Central memory CD4-positive, alpha-beta T cell (primary cell): ENCODE data around the gene PTPN12.
A peak's percentile ranks its signal among the peaks of the same experiment; 100 is the strongest.
"Not testable (repeated sequence)": the region's sequence is repeated elsewhere in the genome, so short reads cannot be mapped to it uniquely, and the experiment has no call there.

Experiments used
- DNase-seq: peaks from one replicate; pipeline ENCODE4 v3.0.0; 2022
- total RNA-seq, 3 experiments: gene quantifications; one replicate each; lab custom pipeline; 2026; lab: John Stamatoyannopoulos, UW

PTPN12 gene
- total RNA-seq, result 3.2 to 11.3 (median 6.9) reads per million in 3 experiments

DNA sequence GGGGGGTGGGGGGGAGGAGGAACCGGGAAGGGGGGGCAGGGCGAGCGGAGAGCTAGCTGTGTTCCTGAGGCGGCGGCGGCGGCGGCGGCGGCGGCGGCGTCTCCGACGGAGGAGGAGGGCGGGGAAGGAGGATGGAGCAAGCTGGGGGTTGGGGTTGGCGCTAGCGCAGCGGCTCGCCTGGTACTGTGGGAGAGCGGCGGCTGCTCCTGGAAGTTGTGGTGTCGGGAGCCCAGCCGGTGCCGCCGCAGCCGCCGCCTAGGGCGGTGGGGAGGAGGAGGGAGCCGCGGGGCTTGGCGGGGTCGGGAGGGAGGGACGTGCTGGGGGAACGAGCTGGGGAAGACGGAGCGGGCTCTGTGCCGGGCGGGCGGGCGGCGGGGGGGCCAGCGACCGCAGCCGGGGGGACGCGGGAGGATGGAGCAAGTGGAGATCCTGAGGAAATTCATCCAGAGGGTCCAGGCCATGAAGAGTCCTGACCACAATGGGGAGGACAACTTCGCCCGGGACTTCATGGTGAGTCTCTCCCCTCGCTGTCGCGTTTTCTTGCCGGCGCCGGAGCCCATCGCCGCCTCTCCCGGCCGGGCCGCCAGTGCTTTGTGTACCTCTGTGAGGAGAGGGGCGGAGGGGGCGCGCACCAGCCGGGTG is at the start of gene PTPN12:
Gene PTPN12, plus strand, starts transcription at position 160 of the 642 bp plus-strand sequence. Its CDS starts 252 bp downstream, at position 412.
- peak; percentile 25 for DNase-seq

DNA sequence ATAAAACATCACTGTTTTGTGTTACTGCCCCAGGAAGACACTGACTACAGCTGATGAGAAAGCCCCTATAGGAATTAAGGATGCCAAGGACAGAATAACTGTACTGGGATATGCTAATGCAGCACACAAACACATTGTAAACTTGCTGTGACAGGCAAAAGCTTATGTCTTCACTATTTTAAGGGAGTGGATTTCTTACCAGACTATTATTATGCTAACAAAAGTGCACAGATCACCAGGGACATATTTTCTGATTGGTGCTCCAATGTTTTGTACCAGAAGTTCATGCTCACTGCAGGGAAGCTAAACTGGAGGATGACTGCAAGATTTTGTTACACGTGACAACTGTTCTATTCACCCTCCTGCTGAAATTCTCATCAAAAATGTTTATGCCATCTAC is 48.1 kb upstream of the PTPN12 start:
- DNase-seq, result no peak

DNA sequence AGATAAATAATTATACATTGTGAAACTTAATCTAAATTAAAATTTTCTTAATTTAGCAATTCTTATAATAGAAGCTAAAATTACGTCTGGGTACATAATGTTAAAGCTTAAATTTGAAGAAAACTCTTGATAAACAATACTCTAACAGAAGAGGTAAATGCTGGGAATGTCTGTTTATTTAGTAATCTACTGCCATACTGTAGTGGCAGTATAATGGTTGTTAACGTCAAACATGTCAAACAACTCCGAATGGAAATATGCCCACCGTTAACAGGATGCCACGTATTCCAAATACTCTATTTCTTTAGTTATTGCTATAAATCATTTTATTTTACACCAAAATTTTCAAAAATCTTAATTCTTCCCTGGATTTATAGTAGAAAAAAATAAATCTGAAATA is 40.0 kb upstream of the PTPN12 start:
- DNase-seq, result no peak

DNA sequence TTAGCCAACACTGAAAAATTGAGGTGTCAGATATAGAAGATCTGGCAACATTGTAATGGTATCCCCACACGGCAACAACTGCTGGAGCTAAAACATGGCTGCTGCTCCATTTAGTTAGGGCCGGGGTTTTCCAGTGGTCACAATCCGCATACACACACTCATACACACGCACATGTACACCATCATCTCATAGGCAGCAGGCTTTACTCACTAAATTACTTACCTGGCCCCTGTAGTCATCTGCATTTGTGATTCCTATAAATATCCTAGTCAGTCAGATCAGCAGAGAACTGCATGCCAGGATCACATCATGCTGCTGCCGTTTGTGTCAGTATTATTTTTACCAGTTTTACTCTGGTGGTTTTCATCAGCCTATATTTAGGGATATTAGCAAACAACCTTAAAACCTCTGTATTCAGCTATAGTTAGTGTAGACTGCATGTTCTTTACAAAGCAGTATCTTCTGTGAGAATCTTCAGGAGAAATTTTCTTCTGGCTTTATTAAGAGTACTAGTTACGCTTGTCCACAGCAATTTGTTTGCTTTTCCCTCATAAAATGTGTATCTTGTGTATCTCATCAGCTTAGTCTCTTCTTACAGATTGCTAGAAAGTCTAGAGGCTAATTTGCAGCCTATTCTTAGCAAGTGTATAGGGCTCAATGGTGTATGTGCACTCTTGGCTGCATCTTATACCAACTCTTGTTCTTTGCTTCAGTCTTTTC is 38.3 kb upstream of the PTPN12 start:
- DNase-seq, result no peak

DNA sequence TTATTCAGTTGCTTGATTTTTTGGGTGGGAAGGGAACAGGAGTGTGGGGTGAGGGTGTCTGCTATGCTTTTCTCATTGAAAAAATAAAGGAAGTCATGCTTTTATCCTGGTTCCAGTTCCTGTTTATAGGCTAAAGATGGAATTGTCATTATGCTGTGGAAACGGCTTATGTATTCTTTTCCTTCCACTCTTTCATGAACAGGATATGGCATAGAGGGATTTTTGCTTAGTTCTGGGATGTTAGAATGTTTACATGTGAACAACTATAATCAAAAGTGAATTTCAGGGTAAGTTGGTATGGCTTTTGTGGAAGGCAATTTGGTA is 35.9 kb upstream of the PTPN12 start:
- DNase-seq, result no peak

DNA sequence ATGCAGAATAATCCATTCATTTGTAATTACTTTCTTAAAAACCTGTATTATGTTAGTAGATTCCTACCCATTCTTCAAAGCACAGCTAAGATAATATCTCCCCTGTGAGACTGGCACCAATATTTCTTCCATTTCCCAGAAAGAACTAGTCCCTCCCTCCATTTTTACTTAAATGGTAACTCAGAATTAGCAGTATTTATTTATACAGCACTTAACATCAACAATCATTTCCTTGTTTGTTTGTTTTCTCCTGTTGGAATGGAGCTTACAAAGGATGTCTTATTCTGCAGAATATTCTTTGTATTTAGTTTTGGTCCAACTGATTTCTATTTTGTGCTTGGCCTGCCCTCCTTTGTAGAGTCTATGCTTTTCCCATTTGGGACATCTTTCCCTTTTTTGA is 32.1 kb upstream of the PTPN12 start:
- DNase-seq, result no peak

DNA sequence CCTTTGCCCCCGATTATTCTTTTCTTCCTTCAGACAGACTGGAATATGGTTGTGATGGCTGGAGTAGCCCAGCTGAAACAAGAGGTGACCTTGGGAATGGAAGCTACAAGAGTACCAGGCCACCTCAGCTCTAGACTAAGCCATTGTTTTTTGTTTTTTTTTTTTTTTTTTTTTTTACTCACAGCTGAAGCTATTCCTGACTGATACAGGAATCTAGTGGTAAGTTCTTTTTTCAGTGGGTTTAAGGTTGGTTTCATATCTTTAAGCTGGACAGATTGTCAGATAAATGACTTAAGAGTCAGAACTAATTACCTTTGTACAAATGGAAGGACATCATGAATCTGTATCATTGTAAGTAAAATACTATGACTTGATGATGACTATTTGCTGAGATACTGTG is 30.2 kb upstream of the PTPN12 start:
- DNase-seq, result no peak

DNA sequence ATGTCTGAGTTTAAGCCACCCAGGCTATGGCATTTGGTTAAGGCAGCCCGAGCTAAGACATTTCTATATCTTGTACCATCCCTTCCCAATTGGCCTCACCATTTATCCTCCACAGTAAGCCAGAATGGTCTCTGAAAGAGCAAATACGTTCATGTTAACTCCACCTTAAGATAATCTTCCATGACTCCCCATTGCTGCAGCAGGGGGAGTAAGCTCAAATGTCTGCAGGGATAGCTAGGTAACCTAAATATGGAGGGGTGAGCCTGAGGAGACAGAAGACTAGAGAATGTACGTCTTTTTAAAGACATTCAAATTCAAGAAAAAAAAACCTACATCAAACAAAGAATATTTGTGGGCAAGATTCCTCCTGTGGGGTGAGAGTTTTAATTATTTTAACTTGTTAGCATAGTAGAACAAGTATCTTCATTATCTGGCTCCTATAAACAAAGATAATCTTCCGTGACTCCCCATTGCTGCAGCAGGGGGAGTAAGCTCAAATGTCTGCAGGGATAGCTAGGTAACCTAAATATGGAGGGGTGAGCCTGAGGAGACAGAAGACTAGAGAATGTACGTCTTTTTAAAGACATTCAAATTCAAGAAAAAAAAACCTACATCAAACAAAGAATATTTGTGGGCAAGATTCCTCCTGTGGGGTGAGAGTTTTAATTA is 24.0 kb upstream of the PTPN12 start:
- not testable (repeated sequence) for DNase-seq

DNA sequence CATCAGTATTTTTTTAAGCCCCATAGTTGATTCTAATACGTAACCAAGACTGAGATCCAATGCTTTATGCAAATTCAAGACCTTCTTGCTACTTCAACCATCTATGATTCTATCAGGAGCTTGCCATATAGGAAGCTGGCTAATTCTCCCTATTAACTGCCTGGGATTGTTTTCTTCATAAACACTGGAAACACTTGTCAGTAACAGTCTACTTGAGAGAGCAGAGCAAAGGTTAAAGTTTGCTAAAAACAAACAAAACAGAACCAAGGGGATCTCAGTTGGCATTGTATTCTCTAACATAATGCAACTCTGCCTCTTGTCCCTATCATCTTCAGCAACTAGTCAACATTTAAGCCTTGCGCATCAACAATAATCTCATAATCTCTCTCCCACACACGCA is 21.0 kb upstream of the PTPN12 start:
- DNase-seq, result no peak

DNA sequence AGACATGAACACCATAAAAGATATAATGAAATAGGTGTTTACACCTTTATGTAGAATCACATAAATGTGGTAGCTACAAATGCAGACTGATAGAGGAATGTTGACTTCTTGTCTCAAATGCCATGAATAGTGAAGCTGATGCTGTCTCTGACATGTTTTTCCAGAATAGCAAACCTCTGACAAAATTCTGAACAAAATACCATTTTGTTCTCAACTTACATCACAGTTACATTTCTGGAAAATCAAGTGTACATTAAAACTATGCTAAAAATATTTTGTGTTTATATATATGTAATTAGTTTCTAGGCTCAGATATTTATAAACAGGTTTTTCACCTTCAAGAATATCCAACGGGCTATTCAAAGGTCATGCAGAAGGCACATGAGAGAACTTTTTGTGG is 16.8 kb upstream of the PTPN12 start:
- no peak for DNase-seq

DNA sequence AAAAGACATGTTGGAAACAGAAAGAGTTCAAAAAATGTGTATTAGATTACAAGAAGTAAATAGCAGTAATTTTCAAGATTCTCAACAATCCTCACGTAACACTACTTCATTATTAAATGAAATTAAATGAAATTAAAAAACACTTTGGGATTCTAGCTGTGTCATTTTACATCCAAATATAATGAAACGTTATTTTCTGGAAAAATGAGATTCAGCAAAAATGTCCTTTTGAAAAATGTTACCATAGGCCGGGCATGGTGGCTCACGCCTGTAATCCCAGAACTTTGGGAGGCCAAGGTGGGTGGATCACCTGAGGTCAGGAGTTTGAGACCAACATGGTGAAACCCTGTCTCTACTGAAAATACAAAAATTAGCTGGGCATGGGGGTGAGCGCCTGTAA is 15.6 kb upstream of the PTPN12 start:
- not testable (repeated sequence) for DNase-seq

DNA sequence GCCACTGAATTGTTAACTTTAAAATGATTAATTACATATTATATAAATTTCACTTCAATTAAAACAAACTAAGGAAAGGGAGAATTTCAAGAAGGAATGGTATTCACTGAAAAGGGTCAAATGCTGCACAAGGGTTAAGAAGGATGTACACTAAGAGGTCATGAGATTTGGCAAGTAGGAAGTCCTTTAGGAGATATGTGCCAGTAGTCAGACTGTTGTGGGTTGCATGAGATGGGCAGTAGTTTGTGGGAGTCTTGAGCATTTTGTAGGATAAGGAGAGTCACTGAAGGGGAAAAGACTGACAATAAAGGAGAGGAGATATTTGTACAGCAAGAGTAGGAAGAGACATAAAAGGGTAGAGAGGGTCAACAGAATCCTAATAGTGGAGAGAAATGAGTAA is 12.4 kb upstream of the PTPN12 start:
- DNase-seq, result no peak

DNA sequence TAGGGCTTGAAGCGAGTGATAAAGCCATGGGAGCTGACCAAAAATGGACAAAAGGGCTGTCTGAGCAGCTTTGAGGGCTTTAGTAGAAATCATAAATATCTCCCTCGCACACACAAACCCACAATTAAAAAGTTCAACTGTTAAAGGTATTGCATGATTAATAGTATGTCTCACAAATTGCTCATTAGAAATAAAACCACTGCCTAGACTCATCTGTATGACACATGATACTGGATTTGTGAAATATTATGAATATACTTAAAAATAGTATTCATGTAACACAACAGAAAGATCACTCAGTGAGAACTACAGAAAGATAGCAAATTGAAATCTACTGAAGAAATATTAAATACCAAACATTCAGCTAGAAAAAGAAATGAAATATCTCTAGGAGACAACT is 11.9 kb upstream of the PTPN12 start:
- no peak for DNase-seq

DNA sequence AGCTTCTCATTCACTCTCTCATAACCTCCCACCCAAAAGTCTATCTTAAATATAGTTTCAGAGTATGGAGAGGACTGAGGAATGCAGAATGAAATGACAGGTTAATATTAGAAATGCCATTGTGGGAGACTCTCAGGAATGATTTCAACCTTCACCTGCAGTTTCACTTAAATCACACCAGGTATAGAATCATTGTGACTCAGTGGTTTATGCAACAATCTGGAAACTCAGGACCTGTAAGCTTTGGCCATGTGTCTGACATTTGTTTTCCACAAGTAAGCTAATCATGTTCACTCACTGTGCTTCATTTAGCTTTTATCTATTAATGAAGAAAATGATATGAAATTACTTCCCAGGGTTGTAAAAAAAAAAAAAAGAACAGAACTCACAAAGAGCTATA is 8.7 kb upstream of the PTPN12 start:
- no peak for DNase-seq

DNA sequence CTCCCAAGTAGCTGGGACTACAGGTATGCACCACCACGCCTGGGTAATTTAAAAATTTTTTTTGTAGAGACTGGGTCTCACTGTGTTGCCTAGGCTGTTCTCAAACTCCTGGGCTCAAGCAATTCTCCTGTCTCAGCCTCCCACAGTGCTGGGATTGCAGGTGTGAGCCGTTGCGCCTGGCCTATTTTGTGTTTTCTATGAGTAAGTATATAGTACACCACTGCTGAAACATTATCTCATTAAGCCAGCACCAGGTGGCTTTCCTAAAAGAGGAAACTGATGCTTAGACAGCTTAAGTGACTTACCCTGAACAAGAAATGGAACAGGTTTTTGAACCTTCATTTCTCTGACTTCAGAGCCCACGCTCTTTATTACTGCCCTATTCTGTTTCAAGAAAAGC is 7.8 kb upstream of the PTPN12 start:
- DNase-seq, result no peak

DNA sequence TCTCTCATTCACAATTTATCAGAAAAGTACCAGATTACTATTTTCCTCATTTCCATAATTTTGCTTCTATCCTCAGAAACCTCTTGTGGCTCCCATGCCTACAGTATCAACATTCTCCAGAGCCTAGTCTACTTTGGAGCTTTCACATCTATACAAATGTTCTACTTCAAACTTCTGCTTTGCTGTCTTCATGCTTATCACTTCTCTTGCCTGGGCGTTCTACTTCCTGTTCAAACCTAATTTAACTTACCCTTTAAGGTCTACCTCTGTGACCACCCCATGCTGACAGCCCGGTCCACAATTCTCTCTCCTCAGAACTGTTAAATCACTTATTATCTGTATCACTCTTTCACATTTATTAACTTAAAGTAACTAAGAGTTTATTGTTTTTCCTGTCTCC is 6.1 kb upstream of the PTPN12 start:
- no peak for DNase-seq

DNA sequence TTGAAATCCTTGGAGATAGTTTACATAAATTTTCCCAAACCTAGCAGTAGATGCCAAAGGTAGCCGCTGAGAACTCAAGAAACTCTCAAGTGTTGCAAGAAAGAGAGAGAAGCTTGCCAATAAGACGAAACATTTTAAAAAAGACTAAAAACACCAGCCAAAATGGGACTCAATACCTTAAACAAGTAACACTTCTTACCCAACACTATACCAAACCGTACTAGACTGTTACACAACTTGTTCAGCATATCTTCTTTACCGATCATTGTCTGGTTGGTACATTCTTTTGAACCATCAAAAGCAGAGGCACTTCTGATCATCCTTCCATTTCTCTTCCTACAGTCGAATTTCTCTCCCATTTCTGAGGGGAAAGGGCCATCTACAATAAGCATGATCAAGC is 4.8 kb upstream of the PTPN12 start:
- DNase-seq, result no peak

DNA sequence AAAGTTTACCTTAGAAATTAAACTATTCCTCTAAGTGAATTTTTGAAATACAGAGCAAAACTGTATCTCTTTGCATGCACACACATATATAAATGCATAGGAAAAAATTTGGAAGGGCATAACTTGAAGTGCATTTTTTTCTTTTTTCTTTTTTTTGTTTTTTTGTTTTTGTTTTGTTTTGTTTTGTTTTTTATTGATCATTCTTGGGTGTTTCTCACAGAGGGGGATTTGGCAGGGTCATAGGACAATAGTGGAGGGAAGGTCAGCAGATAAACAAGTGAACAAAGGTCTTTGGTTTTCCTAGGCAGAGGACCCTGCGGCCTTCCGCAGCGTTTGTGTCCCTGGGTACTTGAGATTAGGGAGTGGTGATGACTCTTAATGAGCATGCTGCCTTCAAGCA is 4.4 kb upstream of the PTPN12 start:
- not testable (repeated sequence) for DNase-seq

DNA sequence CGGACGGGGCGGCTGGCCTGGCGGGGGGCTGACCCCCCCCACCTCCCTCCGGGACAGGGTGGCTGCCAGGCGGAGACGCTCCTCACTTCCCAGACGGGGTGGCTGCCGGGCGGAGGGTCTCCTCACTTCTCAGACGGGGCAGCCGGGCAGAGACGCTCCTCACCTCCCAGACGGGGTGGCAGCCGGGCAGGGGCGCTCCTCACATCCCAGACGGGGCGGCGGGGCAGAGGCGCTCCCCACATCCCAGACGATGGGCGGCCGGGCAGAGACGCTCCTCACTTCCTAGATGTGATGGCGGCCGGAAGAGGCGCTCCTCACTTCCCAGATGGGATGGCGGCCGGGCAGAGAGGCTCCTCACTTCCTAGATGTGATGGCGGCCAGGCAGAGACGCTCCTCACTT is 3.0 kb upstream of the PTPN12 start:
- not testable (repeated sequence) for DNase-seq

DNA sequence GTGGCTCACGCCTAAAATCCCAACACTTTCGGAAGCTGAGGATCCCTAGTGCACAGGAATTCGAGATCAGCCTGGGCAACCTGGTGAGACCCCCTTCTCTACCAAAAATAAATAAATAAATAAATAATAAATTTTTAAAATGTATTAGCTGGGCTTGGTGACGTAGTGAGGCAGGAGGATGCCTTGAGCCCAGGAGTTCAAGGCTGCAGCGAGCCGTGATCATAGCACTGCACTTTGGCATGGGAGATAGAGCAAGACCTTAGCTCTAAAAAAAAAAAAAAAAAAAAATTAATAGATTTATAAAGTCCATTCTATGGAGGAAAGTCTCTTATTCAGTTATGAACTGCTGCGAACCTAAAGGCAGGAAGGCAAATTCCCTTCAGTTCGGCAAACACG is 1.1 kb upstream of the PTPN12 start:
- no peak for DNase-seq

DNA sequence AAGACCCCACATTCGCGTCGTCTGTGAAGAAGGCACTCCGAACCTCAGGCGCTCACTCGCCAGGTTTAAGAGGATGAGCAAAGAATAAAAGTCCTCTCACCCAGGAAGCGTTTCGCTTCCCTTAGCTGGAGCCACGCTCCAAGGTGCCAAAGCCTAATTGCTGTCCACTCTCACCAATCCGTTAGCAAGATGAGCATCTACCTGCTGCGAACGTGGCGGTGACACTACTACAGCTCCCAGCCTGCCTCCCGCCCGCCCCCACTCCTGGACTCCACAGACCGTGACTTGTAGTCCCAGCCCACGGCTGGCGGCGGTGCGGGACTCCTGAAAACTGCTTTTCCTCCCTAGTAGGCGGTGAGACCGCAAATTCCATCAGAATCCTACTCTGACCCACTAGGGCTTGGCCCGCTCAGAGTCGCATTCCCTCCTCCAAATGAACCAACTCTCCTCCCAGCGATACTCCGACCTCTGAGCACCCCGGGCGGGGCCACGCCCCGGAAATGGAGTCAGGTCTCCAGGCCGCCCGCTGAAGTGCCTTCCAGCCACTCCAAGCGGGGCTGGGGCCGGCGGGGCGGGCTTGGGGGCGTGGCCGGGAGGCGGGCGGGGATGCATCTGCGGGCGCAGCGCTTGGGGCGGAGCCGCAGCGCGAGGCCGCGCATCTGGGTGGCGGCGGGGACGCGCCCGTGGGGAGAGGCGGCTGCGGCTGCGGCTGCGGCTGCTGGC is 521 bp upstream of the PTPN12 start:
- DNase-seq, result peak; percentile 92

DNA sequence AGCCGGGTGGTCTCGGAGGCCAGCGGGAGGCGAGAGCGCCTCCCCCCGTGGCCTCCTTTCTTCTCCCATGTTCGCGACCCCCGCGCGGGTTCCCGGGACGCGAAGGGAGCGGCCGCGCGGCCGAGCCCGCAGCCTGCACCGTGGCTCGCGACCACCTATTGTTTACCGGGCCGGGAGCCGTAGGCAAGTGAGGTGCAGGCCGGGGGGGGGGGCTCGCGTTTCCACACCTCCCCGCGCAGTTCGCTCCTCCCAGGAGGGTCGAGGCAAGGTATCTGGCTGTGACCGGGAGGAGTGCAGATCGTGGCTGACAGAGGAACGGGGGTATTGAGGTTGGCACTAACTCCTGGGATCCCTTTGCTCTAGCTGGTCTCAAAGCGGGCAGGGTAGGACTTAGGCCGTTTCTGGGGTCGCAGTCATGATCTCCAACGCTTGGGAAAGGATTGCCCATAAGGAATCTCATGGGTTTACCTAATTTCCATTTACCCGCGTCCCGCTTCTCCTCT is 734 bp downstream of the PTPN12 start:
- peak; percentile 11 for DNase-seq
